Peyer's patch (tissue), 4 donors: ENCODE results near the gene KRT14. TPM values are rescaled to one million over a fixed set of nuclear protein-coding genes. Genes with fewer than 3 reads are reported as not detected.
"Not testable (repeated sequence)": the region's sequence is repeated elsewhere in the genome, so short reads cannot be mapped to it uniquely, and the experiment has no call there.

Source experiments
- DNase-seq, 3 donors: peaks; one replicate each; pipeline ENCODE4 v3.0.0-alpha.2; 2017 to 2019
- H3K27ac ChIP-seq, 4 donors: fragments of 200-600 bp; sonication (generic); one replicate each; pipeline ENCODE4 v1.5.1; 2016 to 2019
- H3K27me3 ChIP-seq, 2 donors: fragments of 200-600 bp; sonication (generic); one replicate each; pipeline ENCODE4 v1.5.1; 2019
- H3K36me3 ChIP-seq, 3 donors: fragments of 200-600 bp; sonication (generic); one replicate each; pipeline ENCODE4 v1.5.1; 2016 to 2019
- H3K4me1 ChIP-seq, 4 donors: fragments of 200-600 bp; sonication (generic); one replicate each; pipeline ENCODE4 v1.5.1; 2016 to 2019
- H3K4me3 ChIP-seq, 4 donors: fragments of 200-600 bp; sonication (generic); 1 replicate in 3 of 4; 2 replicates in 1 of 4; pipeline ENCODE4 v1.5.1; 2016 to 2019; ENCODE audit warnings: mild to moderate bottlenecking in 1 of 4
- H3K9me3 ChIP-seq, 4 donors: fragments of 200-600 bp; sonication (generic); one replicate each; pipeline ENCODE4 v1.5.1; 2016 to 2019; ENCODE audit warnings: mild to moderate bottlenecking in 1 of 4
- CTCF ChIP-seq, 6 experiments: fragments of 450-650 bp in 4 of 6; fragments of 200-600 bp in 2 of 6; sonication (generic) in 1 of 6; IDR thresholded peaks; one replicate each; pipeline ENCODE4 v1.5.1; 2017 to 2019; ENCODE audit warnings: antibody characterized with exemption in 6 of 6, mild to moderate bottlenecking in 3 of 6, moderate library complexity in 1 of 6
- POLR2A ChIP-seq, 2 donors: fragments of 450-650 bp; IDR thresholded peaks; one replicate each; pipeline ENCODE4 v1.5.1; 2017; ENCODE audit warnings: antibody characterized with exemption in 2 of 2, mild to moderate bottlenecking in 2 of 2, moderate library complexity in 2 of 2
- total RNA-seq, 4 donors: library from RNA; depleted of rRNA; stranded (reverse); fragments of >200 nt; gene quantifications; one replicate each; pipeline ENCODE4 v1.1.0, GENCODE V29; 2016

Gene KRT14
- total RNA-seq, 4 donors from 2014 or later = 3.4 to 8.9 (median 6.3) TPM

- TF ChIP-seq CTCF (IDR thresholded peaks at IDR 0.05) (no peak), POLR2A (IDR thresholded peaks at IDR 0.05) (no peak)
- DNase-seq = no peak
- Histone ChIP-seq H3K4me1 (peaks cover 0 to 24% (median 1%) of the 10 kb centered on the region in 4 donors), H3K36me3 (no peaks in the 10 kb centered on the region), H3K9me3 (no peaks in the 10 kb centered on the region), H3K4me3 (no peak overlapping the region), H3K27ac (peak overlapping the region in 1 of 4 donors; percentile 40), H3K27me3 (no peaks in the 10 kb centered on the region)
Observed at GRCh38 chr17:41631898-41632285, 45.2 kb upstream of the KRT14 start.

- no peaks in the 10 kb centered on the region for H3K9me3 ChIP-seq
- H3K27me3 ChIP-seq = no peaks in the 10 kb centered on the region
- peak overlapping the region in 1 of 4 donors; percentile 40 for H3K27ac ChIP-seq
- DNase-seq = peak in 2 of 3 donors; percentile 57 to 62
- H3K36me3 ChIP-seq = no peaks in the 10 kb centered on the region
- no peak overlapping the region for H3K4me3 ChIP-seq
- TF ChIP-seq CTCF (IDR thresholded peaks at IDR 0.05) = no peak
- TF ChIP-seq POLR2A (IDR thresholded peaks at IDR 0.05) = no peak
- H3K4me1 ChIP-seq = peaks cover 0 to 24% (median 1%) of the 10 kb centered on the region in 4 donors
Observed at GRCh38 chr17:41631025-41631897, 44.6 kb upstream of the KRT14 start.

- no peaks in the 10 kb centered on the region for H3K36me3 ChIP-seq
- DNase-seq = peak in 1 of 3 donors; percentile 50
- peak overlapping the region in 1 of 4 donors; percentile 45 for H3K27ac ChIP-seq
- no peaks in the 10 kb centered on the region for H3K9me3 ChIP-seq
- no peaks in the 10 kb centered on the region for H3K27me3 ChIP-seq
- peaks cover 0 to 14% (median 1%) of the 10 kb centered on the region in 4 donors for H3K4me1 ChIP-seq
- H3K4me3 ChIP-seq = no peak overlapping the region
- TF ChIP-seq POLR2A (IDR thresholded peaks at IDR 0.05) (no peak), CTCF (IDR thresholded peaks at IDR 0.05) (no peak)
Observed at GRCh38 chr17:41629826-41630670, 43.4 kb upstream of the KRT14 start.

- H3K4me3 ChIP-seq = no peak overlapping the region
- peak in 1 of 3 donors; percentile 19 for DNase-seq
- no peak overlapping the region for H3K27ac ChIP-seq
- TF ChIP-seq CTCF (IDR thresholded peaks at IDR 0.05) = no peak
- no peak for TF ChIP-seq POLR2A (IDR thresholded peaks at IDR 0.05)
- no peaks in the 10 kb centered on the region for H3K9me3 ChIP-seq
- H3K4me1 ChIP-seq = peaks cover 0 to 8% (median 1%) of the 10 kb centered on the region in 4 donors
- no peaks in the 10 kb centered on the region for H3K36me3 ChIP-seq
- no peaks in the 10 kb centered on the region for H3K27me3 ChIP-seq
Observed at GRCh38 chr17:41629316-41629715, 42.6 kb upstream of the KRT14 start.

GRCh38 chr17:41628621-41629255 lies 42.0 kb upstream of the KRT14 start:
- not testable (repeated sequence) for H3K27me3 ChIP-seq, H3K4me3 ChIP-seq, H3K4me1 ChIP-seq, H3K9me3 ChIP-seq, H3K27ac ChIP-seq, H3K36me3 ChIP-seq
- peak in 1 of 3 donors; percentile 41 for DNase-seq

- not testable (repeated sequence) for H3K4me1 ChIP-seq
Observed at GRCh38 chr17:41628073-41628370, 41.3 kb upstream of the KRT14 start.

More at GRCh38 chr17:41628073-41628370, 41.3 kb upstream of the KRT14 start:
- H3K36me3 ChIP-seq, DNase-seq, H3K27me3 ChIP-seq, H3K4me3 ChIP-seq, H3K27ac ChIP-seq, H3K9me3 ChIP-seq: not testable (repeated sequence)
